ENCODE data around the gene NCEH1. TPM values are rescaled to one million over a fixed set of nuclear protein-coding genes. Genes with fewer than 3 reads are reported as not detected.
"Not testable (repeated sequence)": the region's sequence is repeated elsewhere in the genome, so short reads cannot be mapped to it uniquely, and the experiment has no call there.

Gene NCEH1
- total RNA-seq, 1 donor from 2014 or later, result 19.1 TPM

DNA sequence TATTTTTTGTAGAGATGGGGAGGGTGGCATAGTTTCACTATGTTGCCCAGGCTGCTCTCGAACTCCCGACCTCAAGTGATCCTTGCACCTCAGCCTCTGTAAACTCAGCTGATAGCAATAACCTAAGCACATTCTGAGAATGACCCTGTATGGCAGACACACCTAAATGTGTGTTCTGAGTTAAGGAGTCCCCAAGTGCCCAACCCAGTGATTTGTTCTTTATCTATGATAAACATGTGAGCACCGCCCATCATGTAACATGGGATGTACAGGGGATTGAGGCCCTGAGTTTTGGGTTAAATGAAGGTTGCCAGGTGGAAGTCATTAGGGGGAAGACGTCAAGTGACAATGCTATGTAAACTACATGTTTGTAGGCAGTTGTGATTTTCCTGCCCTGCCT lies 5.7 kb downstream of the NCEH1 start:
- peaks cover 0 to 17% of the 10 kb centered on the region in 2 donors for H3K4me1 ChIP-seq
- H3K27ac ChIP-seq, result no peak overlapping the region

GRCh38 chr3:172704001-172704400 lies 6.9 kb downstream of the NCEH1 start:
- Histone ChIP-seq H3K9me3 (no peaks in the 10 kb centered on the region), H3K27ac (no peak overlapping the region), H3K4me3 (no peak overlapping the region), H3K27me3 (no peaks in the 10 kb centered on the region), H3K36me3 (no peaks in the 10 kb centered on the region), H3K4me1 (peaks cover 0 to 12% of the 10 kb centered on the region in 2 donors)
- TF ChIP-seq, protein P1, sequence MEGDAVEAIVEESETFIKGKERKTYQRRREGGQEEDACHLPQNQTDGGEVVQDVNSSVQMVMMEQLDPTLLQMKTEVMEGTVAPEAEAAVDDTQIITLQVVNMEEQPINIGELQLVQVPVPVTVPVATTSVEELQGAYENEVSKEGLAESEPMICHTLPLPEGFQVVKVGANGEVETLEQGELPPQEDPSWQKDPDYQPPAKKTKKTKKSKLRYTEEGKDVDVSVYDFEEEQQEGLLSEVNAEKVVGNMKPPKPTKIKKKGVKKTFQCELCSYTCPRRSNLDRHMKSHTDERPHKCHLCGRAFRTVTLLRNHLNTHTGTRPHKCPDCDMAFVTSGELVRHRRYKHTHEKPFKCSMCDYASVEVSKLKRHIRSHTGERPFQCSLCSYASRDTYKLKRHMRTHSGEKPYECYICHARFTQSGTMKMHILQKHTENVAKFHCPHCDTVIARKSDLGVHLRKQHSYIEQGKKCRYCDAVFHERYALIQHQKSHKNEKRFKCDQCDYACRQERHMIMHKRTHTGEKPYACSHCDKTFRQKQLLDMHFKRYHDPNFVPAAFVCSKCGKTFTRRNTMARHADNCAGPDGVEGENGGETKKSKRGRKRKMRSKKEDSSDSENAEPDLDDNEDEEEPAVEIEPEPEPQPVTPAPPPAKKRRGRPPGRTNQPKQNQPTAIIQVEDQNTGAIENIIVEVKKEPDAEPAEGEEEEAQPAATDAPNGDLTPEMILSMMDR (IDR thresholded peaks at IDR 0.05), result no peak
- intact Hi-C loops (cut with DNase I), result no loop called here
- no peak for DNase-seq (ENCODE audit: low spot score in 2 of 2)

More for the DNA sequence above, 5.7 kb downstream of the NCEH1 start:
- no peaks in the 10 kb centered on the region for H3K9me3 ChIP-seq
- no peak overlapping the region for H3K4me3 ChIP-seq
- intact Hi-C loops (cut with DNase I), result no loop called here
- no peaks in the 10 kb centered on the region for H3K36me3 ChIP-seq
- TF ChIP-seq, protein P1 (IDR thresholded peaks at IDR 0.05), result no peak
- no peaks in the 10 kb centered on the region for H3K27me3 ChIP-seq
- no peak for DNase-seq (ENCODE audit: low spot score in 2 of 2)

GRCh38 chr3:172702731-172703130 lies 8.1 kb downstream of the NCEH1 start:
- intact Hi-C loops (cut with DNase I); H3K4me1 ChIP-seq; H3K4me3 ChIP-seq; H3K27ac ChIP-seq; H3K9me3 ChIP-seq; DNase-seq (ENCODE audit: low spot score in 2 of 2); H3K27me3 ChIP-seq; H3K36me3 ChIP-seq: not testable (repeated sequence)

GRCh38 chr3:172702256-172702655 lies 8.6 kb downstream of the NCEH1 start:
- TF ChIP-seq, protein P1 (IDR thresholded peaks at IDR 0.05), result no peak
- no peaks in the 10 kb centered on the region for H3K9me3 ChIP-seq
- no peak overlapping the region for H3K4me3 ChIP-seq
- intact Hi-C loops (cut with DNase I), result no loop called here
- peaks cover 0 to 2% of the 10 kb centered on the region in 2 donors for H3K4me1 ChIP-seq
- H3K36me3 ChIP-seq, result no peaks in the 10 kb centered on the region
- H3K27ac ChIP-seq, result no peak overlapping the region
- H3K27me3 ChIP-seq, result no peaks in the 10 kb centered on the region
- DNase-seq (ENCODE audit: low spot score in 2 of 2), result no peak

- Histone ChIP-seq H3K4me3 (no peak overlapping the region), H3K9me3 (no peaks in the 10 kb centered on the region), H3K27ac (no peak overlapping the region), H3K27me3 (no peaks in the 10 kb centered on the region), H3K36me3 (no peaks in the 10 kb centered on the region), H3K4me1 (no peaks in the 10 kb centered on the region)
- DNase-seq (ENCODE audit: low spot score in 2 of 2), result no peak
- intact Hi-C loops (cut with DNase I), result no loop called here
- TF ChIP-seq, protein P1 (IDR thresholded peaks at IDR 0.05), result no peak
Measured at GRCh38 chr3:172701751-172702150, 9.1 kb downstream of the NCEH1 start.

DNA sequence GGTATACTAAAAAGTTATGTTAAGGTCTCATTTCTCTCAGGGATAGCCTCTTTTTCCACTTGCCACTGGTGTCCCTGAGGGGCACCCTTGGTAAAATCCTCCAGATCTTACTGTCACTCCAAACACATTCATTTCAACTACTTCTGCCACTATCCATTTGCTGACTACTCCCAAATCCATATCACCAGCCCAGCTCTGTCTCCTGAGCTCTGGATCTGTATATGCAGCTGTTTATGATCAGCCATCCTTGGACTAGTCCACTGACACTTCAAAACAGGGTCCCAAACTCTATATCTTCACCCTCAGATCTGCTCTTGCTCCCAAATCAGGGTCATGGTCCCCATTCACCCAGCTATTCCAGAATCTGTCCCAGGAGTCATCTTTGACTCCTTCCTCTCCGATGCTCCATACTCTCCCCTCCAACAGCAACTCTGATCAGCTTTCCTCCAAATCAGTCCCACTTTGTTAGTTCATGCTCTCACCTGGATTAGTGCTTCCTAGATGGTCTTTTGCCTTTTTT lies 9.9 kb downstream of the NCEH1 start:
- H3K4me1 ChIP-seq, result no peaks in the 10 kb centered on the region
- TF ChIP-seq, protein P1 (IDR thresholded peaks at IDR 0.05), result no peak
- H3K36me3 ChIP-seq, result no peaks in the 10 kb centered on the region
- no peak overlapping the region for H3K4me3 ChIP-seq
- H3K27ac ChIP-seq, result no peak overlapping the region
- no peak for DNase-seq (ENCODE audit: low spot score in 2 of 2)
- no peaks in the 10 kb centered on the region for H3K27me3 ChIP-seq
- intact Hi-C loops (cut with DNase I), result no loop called here
- no peaks in the 10 kb centered on the region for H3K9me3 ChIP-seq
